DMS53 treated with DMSO at 0.1 percent for 48 hours (cell line): ENCODE measurements around the gene ZNF543.

Source experiments
- DNase-seq: peaks from one replicate; lab custom pipeline; 2025; ENCODE audit not compliant: unreplicated experiment; lab: John Stamatoyannopoulos, UW

The ZNF543 gene

DNA sequence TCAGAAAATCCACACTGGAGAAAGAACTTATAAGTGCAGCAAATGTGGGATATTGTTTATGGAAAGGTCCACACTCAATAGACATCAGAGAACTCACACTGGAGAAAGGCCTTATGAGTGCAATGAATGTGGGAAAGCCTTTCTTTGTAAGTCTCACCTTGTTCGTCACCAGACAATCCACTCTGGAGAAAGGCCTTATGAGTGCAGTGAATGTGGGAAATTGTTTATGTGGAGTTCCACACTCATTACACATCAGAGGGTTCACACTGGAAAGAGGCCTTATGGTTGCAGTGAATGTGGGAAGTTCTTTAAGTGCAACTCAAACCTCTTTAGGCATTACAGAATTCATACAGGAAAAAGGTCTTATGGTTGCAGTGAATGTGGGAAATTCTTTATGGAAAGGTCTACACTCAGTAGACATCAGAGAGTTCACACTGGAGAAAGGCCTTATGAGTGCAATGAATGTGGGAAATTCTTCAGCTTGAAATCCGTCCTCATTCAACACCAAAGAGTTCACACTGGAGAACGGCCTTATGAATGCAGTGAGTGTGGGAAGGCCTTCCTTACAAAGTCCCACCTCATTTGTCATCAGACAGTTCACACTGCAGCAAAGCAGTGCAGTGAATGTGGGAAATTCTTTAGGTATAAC is 57.4 kb downstream of the ZNF543 start:
- DNase-seq: no peak
